OCI-LY7 (cell line): Measurements from ENCODE around the gene DTNA.

Experiments
- EZH2phosphoT487 ChIP-seq: fragments of 200-600 bp; sonication (generic); IDR thresholded peaks from 2 replicates; pipeline ENCODE4 v1.6.1; 2018; ENCODE audit warnings: low read depth, borderline replicate concordance, mild to moderate bottlenecking, mixed run types, antibody characterized with exemption, low read length, moderate library complexity, mixed read lengths
- TF ChIP-seq, protein P1 (sequence below): fragments of 200-600 bp; sonication (generic); conservative IDR thresholded peaks from 2 replicates; pipeline ENCODE4 v1.5.1; 2014; ENCODE audit warnings: mild to moderate bottlenecking, antibody characterized with exemption, low read length, moderate library complexity, mixed read lengths

DNA sequence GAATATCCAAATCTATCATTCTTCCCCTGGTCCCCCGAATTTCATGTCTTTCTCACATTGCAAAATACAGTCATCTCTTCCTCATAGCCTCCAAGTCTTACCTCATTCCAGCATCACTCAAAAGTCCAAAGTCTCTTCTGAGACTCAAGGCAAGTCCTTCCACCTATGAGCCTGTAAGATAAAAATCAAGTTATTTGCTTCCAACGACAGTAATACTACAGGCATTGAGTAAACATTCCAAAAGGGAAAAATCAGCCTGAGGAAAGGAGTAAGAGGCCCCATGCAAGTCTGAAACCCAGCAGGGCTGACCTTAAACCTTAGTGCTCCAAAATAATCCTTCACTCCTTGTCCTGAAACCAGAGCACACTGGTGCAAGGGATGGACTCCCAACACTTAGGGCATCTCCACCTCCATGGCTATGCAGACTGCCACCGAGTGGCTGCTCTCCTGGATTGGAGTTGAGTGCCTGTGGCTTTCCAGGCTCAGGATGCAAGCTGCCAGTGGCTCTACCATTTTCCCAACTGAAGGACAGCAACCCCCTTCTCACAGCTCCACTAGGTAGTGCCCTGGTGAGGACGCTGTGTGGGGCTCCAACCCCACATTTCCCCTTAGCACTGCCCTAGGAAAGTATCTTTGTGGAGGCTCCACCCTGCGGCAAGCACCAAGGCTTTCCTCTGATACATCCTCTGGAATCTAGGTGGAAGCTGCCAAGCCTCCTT, 16.3 kb downstream of the DTNA start:
- TF ChIP-seq, protein P1, sequence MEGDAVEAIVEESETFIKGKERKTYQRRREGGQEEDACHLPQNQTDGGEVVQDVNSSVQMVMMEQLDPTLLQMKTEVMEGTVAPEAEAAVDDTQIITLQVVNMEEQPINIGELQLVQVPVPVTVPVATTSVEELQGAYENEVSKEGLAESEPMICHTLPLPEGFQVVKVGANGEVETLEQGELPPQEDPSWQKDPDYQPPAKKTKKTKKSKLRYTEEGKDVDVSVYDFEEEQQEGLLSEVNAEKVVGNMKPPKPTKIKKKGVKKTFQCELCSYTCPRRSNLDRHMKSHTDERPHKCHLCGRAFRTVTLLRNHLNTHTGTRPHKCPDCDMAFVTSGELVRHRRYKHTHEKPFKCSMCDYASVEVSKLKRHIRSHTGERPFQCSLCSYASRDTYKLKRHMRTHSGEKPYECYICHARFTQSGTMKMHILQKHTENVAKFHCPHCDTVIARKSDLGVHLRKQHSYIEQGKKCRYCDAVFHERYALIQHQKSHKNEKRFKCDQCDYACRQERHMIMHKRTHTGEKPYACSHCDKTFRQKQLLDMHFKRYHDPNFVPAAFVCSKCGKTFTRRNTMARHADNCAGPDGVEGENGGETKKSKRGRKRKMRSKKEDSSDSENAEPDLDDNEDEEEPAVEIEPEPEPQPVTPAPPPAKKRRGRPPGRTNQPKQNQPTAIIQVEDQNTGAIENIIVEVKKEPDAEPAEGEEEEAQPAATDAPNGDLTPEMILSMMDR, result no peak
- no peak for TF ChIP-seq EZH2phosphoT487
